HG03439 (cell line): ENCODE measurements around the gene CNOT2.

Experiments
- ATAC-seq: cut with Tn5 transposase; IDR thresholded peaks from one replicate; pipeline ENCODE4 v1.9.1; 2021; ENCODE audit warnings: mild to moderate bottlenecking, moderate library complexity; ENCODE audit not compliant: unreplicated experiment

CNOT2 gene

DNA sequence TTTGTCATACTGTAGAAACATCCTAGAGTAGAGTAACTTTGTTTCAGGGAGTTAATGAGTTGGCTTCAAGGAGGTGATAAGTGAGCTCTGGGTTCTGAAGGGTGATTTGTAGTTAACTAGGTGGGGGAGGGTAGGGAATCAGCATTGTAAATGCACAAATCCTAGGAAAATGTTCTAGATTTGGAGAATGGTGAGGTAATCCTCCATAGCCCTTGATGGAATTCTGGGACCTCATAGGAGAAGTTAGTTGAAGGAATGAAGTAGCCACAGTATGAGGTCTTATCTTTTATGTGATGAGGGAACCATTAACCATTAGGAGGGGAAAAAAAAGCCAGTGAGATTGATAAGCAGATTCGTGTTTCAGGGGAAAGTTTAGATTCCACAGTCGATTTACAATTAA lies 8.0 kb downstream of the CNOT2 start:
- ATAC-seq, result no peak

DNA sequence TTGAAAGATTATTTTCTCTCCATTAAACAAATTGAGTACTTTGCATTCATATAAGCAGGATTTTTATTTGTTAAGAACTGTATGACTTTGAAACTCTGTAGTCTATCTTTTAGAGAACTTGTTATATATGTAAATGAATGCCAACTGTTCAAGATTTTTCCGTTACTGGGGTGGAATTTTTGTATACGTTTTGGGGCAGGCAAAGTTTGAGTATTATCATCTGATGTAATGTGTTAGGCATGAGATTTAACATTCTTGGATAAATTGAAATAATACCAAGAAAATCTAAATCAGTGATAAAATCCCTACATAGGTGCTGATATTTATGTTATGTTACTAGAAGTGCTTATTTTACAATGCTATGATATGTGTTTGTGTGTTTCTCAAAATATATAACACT lies 8.4 kb downstream of the CNOT2 start:
- no peak for ATAC-seq

DNA sequence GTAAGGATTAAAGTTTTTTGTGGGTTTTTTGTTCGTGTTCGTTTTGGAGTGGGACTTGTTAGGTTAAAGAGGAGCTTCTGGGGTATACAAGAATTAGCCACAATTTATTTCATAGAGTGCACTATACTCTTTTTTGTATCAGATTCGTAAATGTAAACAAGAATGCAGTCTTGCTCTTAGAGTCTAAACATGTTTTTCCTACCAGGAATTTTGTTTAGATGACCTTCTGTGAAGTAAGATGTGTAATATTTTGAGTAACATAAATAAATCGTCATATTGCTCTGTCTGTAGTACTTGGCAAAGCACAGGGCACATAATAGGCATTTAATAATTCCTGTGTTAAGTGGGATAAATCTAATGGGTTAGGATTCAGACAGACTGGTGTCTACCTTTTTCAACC lies 9.6 kb downstream of the CNOT2 start:
- no peak for ATAC-seq

DNA sequence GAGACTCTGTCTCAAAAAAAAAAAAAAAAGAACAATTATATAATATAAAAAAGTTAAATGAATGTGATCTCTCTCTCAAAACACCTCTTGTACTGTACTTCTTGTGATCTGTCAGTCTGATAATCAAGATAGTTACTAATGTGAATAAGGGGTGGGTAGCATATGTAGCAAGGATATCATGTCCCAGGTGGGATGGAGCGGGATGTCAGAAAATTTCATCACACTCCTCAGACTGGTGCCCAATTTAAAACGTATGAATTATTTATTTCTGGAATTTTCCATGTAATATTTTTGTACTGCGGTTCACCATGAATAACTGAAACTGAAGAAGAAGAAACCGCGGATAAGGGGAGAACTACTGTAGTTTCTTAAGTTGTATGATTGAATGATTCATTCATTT lies 11.0 kb downstream of the CNOT2 start:
- no peak for ATAC-seq

DNA sequence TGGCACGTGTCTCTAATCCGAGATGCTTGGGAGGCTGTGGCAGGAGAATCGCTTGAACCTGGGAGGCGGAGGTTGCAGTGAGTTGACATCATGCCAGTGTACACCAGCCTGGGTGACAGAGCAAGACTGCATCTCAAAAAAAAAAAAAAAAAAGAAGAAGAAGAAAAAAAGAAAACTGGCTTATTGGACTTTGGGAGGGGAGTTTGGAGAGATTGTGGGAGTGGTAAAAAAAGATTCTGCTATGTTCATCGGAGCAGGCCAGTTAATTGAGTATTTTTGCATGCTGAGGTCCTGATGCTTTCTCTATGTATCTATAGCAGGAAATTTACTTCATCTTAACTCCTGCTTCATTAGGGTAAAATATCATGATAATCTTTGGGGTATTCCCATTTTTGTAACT lies 11.6 kb downstream of the CNOT2 start:
- ATAC-seq, result no peak

DNA sequence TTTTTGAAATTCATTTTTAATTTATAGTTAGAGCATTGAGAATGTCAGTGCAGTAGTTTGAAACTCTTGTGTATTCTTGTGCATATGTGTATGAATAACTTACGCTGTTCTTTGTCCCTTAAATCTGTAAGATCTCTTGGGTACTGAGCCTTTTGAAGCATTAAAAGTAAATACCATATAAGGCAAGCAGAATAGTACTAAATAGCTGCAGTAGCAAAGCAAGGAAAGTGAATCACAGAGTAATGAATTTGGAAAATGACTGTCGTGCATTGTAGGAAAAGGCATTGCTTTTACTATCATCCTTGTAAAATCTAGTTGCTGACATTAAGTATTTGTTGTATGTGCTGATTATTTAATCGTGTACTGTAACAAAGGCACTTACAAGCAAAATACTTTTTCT lies 12.1 kb downstream of the CNOT2 start:
- no peak for ATAC-seq

DNA sequence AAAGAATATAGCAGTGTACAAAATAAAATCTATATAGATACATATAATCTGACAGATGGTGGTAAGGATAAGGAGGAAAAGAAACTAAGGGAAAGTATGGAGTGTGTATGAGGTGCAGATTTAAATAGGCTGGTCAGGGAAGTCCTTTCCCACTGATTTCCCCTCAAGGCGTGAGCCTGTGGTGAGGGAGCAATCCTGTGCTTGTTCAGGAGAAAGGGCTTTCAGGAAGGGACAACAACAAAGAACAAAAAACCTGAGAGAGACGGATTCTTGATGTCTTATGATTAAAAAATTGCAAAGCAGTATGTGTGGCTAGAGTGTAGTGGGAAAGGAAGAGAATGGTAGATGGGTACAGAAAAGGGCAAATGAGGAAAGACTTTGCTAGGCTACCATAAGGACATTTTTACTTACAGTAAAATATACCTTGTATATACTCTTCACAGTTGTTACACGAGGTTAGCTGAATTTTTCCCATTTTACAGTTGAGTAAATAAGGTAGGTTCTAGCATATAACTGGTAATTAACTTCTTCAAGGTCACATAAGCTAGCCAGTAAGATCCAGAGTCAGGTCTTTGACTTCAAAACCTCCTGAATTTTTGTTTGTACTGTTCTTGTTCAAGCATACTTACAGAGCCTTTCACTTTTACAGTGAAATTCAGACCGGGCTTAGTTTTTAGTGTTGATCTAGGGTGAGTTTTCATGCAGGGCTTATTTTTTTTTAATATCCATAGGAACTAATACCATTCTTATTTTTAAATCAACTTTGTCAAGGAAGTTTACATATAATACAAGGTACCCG lies 15.6 kb downstream of the CNOT2 start:
- no peak for ATAC-seq

DNA sequence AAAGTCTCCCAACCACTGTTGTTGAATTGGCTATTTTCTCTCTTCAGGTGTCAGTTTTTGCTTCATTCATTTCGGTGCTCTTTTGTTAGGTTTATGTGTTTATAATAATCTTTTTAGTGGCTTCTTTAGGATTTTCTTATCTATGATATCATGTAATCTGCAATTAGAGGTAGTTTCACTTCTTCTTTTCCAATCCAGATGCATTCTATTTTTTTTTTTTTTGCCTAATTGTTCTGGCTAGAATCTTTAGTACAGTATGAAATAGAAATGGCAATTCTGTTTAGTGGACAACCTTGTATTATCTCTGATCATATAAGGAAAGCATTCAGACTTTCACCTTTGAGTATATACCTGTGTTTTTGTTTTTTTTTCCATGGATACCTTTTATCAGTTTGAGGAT lies 17.4 kb downstream of the CNOT2 start:
- ATAC-seq, result no peak

DNA sequence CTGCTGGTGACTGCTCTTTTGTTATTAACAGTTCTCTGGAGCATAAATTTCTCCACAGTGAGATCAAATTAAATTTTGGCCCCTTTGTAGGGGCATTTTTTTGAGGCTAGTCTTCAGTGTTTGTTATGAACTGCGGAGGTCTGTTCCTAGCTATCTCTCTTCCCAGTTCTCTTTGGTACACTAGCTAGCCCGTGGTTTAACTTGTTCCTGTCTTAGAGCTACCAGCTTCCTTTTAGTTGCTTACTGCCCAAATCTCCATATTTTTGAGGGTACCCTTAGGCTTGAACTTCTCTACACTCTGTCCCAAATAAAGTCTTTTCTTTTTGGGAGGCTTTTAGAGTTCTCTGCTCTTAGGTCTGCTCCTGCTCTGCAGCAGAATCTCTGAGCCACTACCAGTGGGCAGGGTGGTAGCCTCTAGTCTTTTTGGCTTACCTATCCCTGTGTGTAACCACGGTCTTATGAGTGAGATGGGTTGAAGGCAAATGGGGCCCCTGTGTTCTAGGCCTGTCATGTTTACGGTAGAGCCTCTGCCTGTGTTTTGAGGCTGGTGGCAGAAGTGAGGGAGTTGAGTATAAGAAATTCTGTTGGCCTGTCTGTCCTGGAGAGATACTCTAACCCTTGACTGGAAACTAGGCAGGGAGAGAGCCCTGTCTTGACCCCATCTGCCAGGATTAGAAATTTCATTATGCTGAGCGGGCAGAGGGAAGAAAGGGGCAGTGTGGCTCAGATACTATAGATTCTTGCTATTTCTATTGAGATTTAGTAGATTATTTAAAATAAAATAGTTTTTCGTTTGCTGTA lies 21.0 kb downstream of the CNOT2 start:
- ATAC-seq, result no peak

DNA sequence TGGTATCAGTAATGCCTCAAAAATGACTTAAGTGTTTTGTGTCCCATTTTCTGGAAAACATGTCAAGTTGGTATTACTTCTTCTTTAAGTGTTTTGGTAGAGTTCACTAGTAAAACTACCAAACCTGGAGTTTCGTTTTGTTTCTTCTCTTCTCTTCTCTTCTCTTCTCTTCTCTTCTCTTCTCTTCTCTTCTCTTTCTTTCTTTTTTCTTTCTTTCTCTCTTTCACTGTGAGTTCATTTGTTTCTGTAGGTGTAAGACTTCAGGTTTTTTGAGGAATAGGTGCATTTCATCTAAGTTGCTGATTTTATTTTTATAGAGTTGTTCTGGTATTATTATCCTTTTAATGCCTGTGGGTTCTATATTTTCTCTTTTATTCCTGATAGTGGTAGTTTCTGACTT lies 21.9 kb downstream of the CNOT2 start:
- no peak for ATAC-seq

DNA sequence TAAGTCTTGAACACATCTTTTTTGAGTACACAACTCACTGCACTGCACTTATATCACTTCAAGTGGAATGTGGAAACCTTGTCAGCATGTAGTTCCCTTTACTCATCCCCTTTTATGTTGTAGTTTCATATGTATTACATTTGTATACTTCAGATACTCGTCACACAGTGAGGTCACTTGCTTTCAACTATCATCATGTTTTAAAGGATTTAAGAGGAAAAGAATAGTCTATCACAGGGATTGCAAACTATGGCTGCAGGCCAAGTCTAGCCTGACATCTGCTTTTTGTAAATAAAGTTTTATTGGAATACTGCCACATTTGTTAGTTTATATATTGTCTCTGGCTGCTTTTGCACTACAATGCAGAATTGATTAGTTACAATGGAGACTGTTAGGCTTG lies 24.3 kb downstream of the CNOT2 start:
- ATAC-seq, result no peak

DNA sequence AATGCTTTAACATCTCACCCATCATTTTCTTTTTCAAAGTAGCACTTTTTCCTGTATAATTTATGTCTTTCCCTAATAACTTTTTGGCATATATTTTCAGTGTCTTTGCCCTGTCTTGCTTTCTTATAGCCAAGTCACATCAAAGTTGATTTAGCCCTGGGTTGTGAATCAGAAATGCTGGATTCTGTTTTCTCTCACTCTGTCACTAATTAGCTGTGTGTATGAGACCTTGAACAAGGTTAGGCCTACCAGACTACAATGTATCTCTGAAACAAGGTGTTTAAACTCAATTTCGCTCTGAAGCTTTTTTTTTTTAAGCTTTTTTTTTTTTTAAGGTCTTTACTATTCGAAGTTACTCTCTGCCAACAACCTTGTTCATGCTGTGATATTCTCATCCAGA lies 25.7 kb downstream of the CNOT2 start:
- no peak for ATAC-seq

DNA sequence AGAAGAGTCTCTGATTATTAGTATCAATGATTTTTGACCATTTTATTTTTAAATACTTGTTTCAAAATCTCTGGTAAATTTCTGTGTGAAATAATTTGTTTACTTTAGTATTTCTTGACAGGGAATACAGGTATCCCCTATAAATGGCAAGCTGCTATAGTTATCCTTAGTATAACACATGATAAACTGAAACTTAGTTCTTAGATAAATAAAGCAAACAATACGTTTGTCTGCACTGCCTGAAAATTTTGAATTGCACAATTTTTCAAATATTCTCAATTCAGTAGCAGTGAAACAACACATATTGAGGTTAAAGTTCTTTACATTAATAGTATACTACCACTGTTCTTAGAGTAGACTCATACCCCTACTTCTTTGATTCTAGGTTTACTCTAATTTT lies 26.9 kb downstream of the CNOT2 start:
- no peak for ATAC-seq

DNA sequence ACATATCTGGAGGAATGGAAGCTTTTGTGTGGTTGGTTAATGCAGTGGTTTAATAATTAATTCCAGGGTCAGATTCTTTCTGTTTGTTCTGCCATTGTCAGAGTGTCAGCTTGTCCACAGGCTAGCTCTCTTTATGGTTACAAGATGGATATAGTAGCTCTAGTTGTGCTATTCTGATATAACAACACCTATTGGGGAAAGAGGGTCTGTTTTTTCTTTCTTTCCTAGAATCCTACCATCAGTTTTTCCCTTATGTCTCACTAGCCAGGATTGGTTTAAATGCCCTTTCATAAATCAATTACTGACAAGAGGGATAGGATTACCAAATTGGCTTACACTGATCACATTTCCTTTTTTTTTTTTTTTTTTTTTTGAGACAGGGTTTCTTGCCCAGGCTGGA lies 27.8 kb downstream of the CNOT2 start:
- no peak for ATAC-seq

DNA sequence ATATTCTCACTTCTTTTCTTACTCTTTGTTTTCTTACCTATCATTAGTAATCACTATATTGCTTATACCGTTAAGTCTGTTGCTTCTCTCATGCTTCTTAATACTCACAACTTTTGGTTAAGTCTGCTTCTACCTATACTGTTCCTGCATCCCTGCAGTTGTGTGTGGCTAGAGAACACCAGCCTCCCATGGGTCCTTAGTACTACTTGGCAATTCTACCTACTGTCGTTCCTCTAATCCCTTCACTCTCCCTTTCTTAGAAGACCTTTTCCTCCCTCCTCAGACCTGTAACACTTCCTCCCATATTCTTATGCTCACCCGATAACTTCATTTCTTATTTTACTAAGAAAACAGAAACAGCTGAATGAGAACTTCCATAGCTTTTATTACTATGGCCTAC lies 29.3 kb downstream of the CNOT2 start:
- ATAC-seq, result no peak

DNA sequence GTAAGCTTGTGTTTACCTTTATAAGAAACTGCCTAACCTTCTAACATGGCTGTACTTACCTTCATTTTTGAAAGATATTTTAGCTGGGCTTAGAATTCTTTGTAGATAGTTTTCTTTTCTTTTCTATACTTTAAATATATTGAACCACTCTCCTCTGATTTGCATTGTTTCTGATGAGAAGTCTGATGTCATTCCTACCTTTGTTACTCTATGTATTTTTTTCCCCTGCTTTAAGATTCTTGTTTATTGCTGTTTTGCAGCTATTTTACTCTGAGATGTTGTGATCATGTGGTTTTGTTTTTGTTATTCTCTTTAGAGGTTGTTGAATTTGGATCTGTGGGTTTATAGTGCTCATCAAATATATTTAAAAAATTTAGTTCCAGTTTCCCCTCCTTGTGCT lies 31.8 kb downstream of the CNOT2 start:
- ATAC-seq, result no peak

DNA sequence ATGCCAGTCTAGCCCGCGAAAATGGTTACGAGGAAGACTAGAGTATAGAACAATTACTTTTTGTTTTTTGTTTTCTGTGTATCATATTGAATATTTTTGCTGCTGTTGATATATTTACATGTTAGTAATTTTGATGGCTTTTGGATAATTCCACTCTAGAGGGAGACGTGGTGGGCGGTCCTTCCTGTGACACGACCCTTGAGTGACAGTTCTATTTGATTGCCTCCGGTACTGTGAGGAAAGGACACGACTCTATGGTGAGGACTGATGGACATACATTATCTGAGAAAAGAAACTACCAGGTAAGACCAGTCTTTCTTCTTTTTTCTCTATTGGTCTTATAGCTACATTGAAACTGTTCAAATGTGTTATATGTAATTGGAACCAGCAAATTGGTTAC lies 34.7 kb downstream of the CNOT2 start:
- no peak for ATAC-seq

DNA sequence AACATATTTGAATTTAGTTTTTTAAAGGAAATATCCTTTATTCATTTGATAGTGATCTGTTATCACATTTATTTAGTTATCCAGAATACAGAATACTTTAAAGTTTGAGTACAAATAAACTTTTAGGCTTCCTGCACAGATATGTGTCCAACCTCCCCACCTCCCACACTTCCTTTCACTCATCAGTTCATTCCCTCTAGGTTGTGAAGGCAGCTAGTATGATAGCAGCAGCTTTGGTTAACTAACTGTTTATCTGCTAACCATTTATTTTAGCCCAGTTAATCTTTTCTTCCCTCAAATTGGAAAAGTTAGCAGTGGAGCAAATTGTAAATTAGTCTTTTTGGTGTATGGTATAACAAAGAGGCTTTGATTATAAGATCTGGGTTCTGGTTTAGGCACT lies 35.7 kb downstream of the CNOT2 start:
- ATAC-seq, result no peak

DNA sequence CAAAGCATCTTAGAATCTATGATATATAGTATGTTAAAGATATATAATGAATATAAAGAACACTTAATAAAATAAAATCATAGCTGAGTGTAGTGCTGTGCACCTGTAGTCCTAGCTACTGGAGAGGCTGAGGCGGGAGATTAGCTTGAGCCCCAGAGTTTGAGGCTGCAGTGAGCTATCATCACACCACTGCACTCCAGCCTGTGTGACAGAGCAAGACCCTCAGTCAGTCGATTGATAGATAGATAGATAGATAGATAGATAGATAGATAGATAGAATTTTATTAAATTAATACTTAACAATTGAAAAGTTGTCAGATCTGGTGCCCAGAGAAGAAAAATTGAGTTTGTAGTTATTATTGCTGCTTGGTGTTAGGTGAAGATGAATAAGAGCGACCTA lies 40.0 kb downstream of the CNOT2 start:
- ATAC-seq, result no peak

DNA sequence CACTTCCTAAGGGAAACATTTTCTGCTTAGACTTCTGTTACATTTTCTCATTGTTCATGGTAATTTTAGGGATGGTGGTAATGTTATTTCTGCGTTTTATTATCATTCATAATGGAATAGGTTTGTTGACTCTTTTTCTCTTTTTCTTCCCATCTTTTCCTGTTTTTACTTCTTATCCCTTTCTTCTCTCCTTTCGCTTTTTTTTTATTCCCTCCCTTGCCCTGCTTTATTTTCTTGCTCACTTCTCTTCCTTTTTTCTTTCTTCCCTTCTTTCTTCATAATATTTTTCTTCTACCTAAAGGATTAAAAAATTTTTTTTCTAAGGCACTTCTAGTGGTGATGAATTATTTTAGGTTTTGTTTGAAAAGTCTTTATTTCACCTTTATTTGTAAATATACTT lies 45.6 kb downstream of the CNOT2 start:
- no peak for ATAC-seq

DNA sequence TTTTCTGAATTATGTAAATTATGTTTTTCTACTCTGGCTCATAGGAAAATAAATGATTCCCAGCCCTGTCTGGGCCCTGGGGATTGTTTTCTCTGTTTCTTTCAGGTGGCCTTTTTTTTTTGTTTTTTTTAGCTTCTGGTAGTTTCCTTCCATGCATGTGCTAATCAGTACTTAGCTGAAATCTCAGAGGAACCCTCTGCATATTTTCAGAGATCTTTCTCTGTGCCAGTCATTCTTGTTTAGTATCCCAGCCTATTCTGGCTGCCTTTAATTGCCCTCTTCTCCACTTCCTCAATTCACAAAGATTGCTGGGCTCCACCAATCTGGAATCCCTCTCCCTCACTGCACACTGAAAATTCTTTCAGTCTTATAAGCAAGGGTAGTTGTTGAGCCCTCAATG lies 46.9 kb downstream of the CNOT2 start:
- no peak for ATAC-seq

DNA sequence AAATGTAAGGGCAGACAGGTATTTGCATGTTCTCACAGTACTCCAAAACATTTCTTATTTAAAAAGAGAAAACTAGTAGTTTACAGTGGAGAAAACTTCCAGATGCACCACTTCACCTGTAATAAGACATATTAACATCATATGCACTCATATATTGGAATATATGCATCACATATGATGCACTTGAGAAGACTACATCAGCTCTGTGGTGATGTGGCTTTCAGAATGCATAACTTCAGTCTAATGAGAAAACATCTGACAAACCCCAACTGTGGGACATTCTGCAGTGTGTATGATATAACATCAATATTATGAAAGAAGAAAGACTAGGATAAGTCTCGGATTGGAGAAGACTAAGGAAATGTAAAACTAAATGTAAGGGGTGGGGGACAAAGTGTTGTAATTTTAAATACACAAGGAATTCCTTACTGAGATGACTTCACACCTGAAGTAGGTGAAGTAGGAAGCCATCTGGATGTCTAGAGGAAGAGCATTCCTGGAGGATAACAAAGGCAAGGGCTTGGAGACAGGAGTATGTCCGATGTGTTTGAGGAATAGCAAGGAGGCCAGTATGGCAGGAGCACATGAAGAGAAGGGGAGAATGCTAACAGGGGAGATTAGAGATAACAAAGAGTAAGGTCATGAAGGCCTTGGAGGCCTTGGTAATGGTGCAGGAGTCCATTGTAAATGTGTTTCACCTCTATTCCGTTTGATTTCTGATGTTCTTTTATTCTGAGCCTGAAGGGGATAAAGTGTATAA lies 49.0 kb downstream of the CNOT2 start:
- no peak for ATAC-seq
